Measurements from ENCODE around the gene ATAD3A.

ATAD3A gene

GRCh38 chr1:1564268-1564667 lies 52.3 kb downstream of the ATAD3A start (continued):
- TF ChIP-seq PATZ1 (CRISPR knock-in tag; IDR thresholded peaks at IDR 0.05; ENCODE audit: borderline replicate concordance) (no peak), ZFP3 (CRISPR knock-in tag; IDR thresholded peaks at IDR 0.05) (no peak), ZC3H10 (CRISPR knock-in tag; IDR thresholded peaks at IDR 0.05) (no peak), ZNF8 (CRISPR knock-in tag; IDR thresholded peaks at IDR 0.05) (no peak)

- no peak for TF ChIP-seq ZNF70 (CRISPR knock-in tag; IDR thresholded peaks at IDR 0.05)
- TF ChIP-seq POU6F1 (CRISPR knock-in tag; IDR thresholded peaks at IDR 0.05; ENCODE audit: borderline replicate concordance, low read depth), result no peak
- no peak for TF ChIP-seq SNAI2 (CRISPR knock-in tag; IDR thresholded peaks at IDR 0.05)
- no peak for TF ChIP-seq CREB5 (CRISPR knock-in tag; IDR thresholded peaks at IDR 0.05; ENCODE audit: low read depth)
- no peak for TF ChIP-seq ISL1 (CRISPR knock-in tag; IDR thresholded peaks at IDR 0.05)
- TF ChIP-seq ZNF565 (CRISPR knock-in tag; conservative IDR thresholded peaks at IDR 0.05; ENCODE audit: low read depth), result no peak
- no peak for TF ChIP-seq ZNF8 (CRISPR knock-in tag; IDR thresholded peaks at IDR 0.05)
- TF ChIP-seq GLIS3 (CRISPR knock-in tag; IDR thresholded peaks at IDR 0.05), result no peak
- TF ChIP-seq TCF4 (CRISPR knock-in tag; IDR thresholded peaks at IDR 0.05; ENCODE audit: borderline replicate concordance), result no peak
- no peak for TF ChIP-seq BACH2 (CRISPR knock-in tag; IDR thresholded peaks at IDR 0.05; ENCODE audit: borderline replicate concordance)
- no peak for TF ChIP-seq TSHZ2 (CRISPR knock-in tag; IDR thresholded peaks at IDR 0.05)
- no peak for TF ChIP-seq CSRNP3 (CRISPR knock-in tag; IDR thresholded peaks at IDR 0.05)
- TF ChIP-seq CSDC2 (CRISPR knock-in tag; IDR thresholded peaks at IDR 0.05), result no peak
- TF ChIP-seq ESRRG (CRISPR knock-in tag; IDR thresholded peaks at IDR 0.05), result no peak
- TF ChIP-seq PPARA (CRISPR knock-in tag; IDR thresholded peaks at IDR 0.05; ENCODE audit: borderline replicate concordance), result no peak
- no peak for ATAC-seq
Observed at GRCh38 chr1:1565340-1565739, 53.4 kb downstream of the ATAD3A start.

- ATAC-seq, result no peak
- TF ChIP-seq TCF4 (CRISPR knock-in tag; IDR thresholded peaks at IDR 0.05; ENCODE audit: borderline replicate concordance) (no peak), ISL1 (CRISPR knock-in tag; IDR thresholded peaks at IDR 0.05) (no peak), RARB (CRISPR knock-in tag; IDR thresholded peaks at IDR 0.05) (no peak), POU6F1 (CRISPR knock-in tag; IDR thresholded peaks at IDR 0.05; ENCODE audit: borderline replicate concordance, low read depth) (no peak), ZFP30 (CRISPR knock-in tag; IDR thresholded peaks at IDR 0.05) (no peak), PATZ1 (CRISPR knock-in tag; IDR thresholded peaks at IDR 0.05; ENCODE audit: borderline replicate concordance) (no peak), SNAI2 (CRISPR knock-in tag; IDR thresholded peaks at IDR 0.05) (no peak), ZNF565 (CRISPR knock-in tag; conservative IDR thresholded peaks at IDR 0.05; ENCODE audit: low read depth) (no peak), CSRNP3 (CRISPR knock-in tag; IDR thresholded peaks at IDR 0.05) (no peak), CSDC2 (CRISPR knock-in tag; IDR thresholded peaks at IDR 0.05) (no peak), ARNTL (CRISPR knock-in tag; IDR thresholded peaks at IDR 0.05; ENCODE audit: borderline replicate concordance, low read depth) (no peak), GLIS3 (CRISPR knock-in tag; IDR thresholded peaks at IDR 0.05) (no peak), TOX (CRISPR knock-in tag; IDR thresholded peaks at IDR 0.05; ENCODE audit: borderline replicate concordance) (no peak), ESRRG (CRISPR knock-in tag; IDR thresholded peaks at IDR 0.05) (no peak), BACH2 (CRISPR knock-in tag; IDR thresholded peaks at IDR 0.05; ENCODE audit: borderline replicate concordance) (no peak), PPARA (CRISPR knock-in tag; IDR thresholded peaks at IDR 0.05; ENCODE audit: borderline replicate concordance) (no peak)
Observed at GRCh38 chr1:1567152-1567875, 55.4 kb downstream of the ATAD3A start.
